ENCODE results near the gene TLR6. TPM values are rescaled to one million over a fixed set of nuclear protein-coding genes. Genes with fewer than 3 reads are reported as not detected.
A peak's percentile ranks its signal among the peaks of the same experiment; 100 is the strongest.

The TLR6 gene
- total RNA-seq, 2 donors from 2014 or later, result 0.13 to 0.53 TPM

GRCh38 chr4:38857354-38858096 is 908 bp upstream of the TLR6 start:
- Histone ChIP-seq H3K27me3 (ENCODE audit: control insufficient read depth, insufficient read depth, low read length, poor library complexity, severe bottlenecking) (no peaks in the 10 kb centered on the region), H3K27ac (ENCODE audit: low read depth, low read length) (no peak overlapping the region), H3K36me3 (ENCODE audit: control insufficient read depth, insufficient read depth, low read length) (no peaks in the 10 kb centered on the region), H3K9ac (ENCODE audit: extremely low read depth, low read length, poor library complexity, severe bottlenecking) (no peak overlapping the region), H3K9me3 (ENCODE audit: control insufficient read depth, low read length) (no peaks in the 10 kb centered on the region), H3K4me1 (ENCODE audit: control insufficient read depth, insufficient read depth, low read length) (no peaks in the 10 kb centered on the region), H3K4me3 (ENCODE audit: low read length) (no peak overlapping the region)
- no peak for TF ChIP-seq CTCF (conservative IDR thresholded peaks at IDR 0.05)
- Mint-ChIP-seq H3K36me3 (ENCODE audit: low read depth) (no peaks in the 10 kb centered on the region), H3K27ac (peak overlapping the region; percentile 52), H3K4me3 (no peak overlapping the region), H3K4me1 (peaks cover 7% of the 10 kb centered on the region), H3K9me3 (no peaks in the 10 kb centered on the region), H3K27me3 (ENCODE audit: insufficient read depth) (peaks cover 5% of the 10 kb centered on the region)
- 80 to 86% methylated on average over 2 to 3 of the region's 3 CpGs for WGBS, 2 experiments (ENCODE audit: insufficient coverage in 1 of 2, insufficient read length in 1 of 2)
- peak; percentile 59 for DNase-seq

DNA sequence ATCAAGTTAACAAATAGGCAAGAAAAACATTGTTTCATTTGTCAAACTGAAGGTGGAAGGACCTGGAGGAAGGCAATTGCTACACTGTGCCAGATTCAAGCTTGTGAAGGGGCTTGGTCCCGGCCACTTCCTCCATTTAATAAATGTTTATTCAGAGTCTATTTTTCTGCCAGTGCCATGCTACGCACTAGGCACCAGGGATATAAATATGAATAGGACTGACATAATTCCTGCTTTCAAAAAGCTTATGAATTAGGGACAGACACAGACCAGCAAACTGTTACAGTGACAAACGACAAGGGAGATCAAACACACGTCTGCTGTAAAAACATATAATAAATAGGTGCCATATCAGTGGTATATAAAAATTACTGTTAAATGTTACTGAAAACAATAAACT is 571 bp downstream of the TLR6 start:
- 84 to 100% methylated on average over 1 to 4 of the region's 4 CpGs for WGBS, 2 experiments (ENCODE audit: insufficient coverage in 1 of 2, insufficient read length in 1 of 2)
- Histone ChIP-seq H3K9me3 (ENCODE audit: control insufficient read depth, low read length) (no peaks in the 10 kb centered on the region), H3K27me3 (ENCODE audit: control insufficient read depth, insufficient read depth, low read length, poor library complexity, severe bottlenecking) (no peaks in the 10 kb centered on the region), H3K27ac (ENCODE audit: low read depth, low read length) (no peak overlapping the region), H3K4me3 (ENCODE audit: low read length) (no peak overlapping the region), H3K36me3 (ENCODE audit: control insufficient read depth, insufficient read depth, low read length) (no peaks in the 10 kb centered on the region), H3K9ac (ENCODE audit: extremely low read depth, low read length, poor library complexity, severe bottlenecking) (no peak overlapping the region), H3K4me1 (ENCODE audit: control insufficient read depth, insufficient read depth, low read length) (no peaks in the 10 kb centered on the region)
- no peak overlapping the region for H3K27ac Mint-ChIP-seq
- no peaks in the 10 kb centered on the region for H3K27me3 Mint-ChIP-seq (ENCODE audit: insufficient read depth)
- DNase-seq, result no peak
- H3K4me1 Mint-ChIP-seq, result peaks cover 7% of the 10 kb centered on the region
- H3K36me3 Mint-ChIP-seq (ENCODE audit: low read depth), result no peaks in the 10 kb centered on the region
- H3K4me3 Mint-ChIP-seq, result no peak overlapping the region
- H3K9me3 Mint-ChIP-seq, result no peaks in the 10 kb centered on the region
- no peak for TF ChIP-seq CTCF (conservative IDR thresholded peaks at IDR 0.05)

DNA sequence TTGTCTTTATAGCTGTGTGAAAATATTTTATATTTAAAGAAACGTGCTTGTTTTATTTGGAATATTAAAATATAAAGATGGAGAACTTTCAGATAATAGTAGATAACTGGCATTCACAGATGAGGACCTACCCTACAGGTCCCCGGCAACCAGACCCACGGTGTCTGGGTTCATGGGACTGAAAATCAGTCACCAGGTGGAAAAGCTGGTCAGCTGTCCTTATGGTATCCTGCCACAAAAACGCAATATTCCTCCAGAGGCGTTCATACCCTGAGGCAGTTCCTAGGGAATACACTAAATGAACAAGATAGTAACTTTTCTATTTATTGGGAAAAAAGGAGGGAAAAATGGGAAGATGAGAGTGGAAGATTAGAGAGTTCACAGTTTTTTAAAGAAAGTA is 1.2 kb downstream of the TLR6 start:
- TF ChIP-seq CTCF (conservative IDR thresholded peaks at IDR 0.05), result no peak
- Mint-ChIP-seq H3K4me3 (no peak overlapping the region), H3K4me1 (peaks cover 7% of the 10 kb centered on the region), H3K27me3 (ENCODE audit: insufficient read depth) (no peaks in the 10 kb centered on the region), H3K9me3 (no peaks in the 10 kb centered on the region), H3K27ac (no peak overlapping the region), H3K36me3 (ENCODE audit: low read depth) (no peaks in the 10 kb centered on the region)
- DNase-seq, result no peak
- 95 to 100% methylated on average over 4 to 5 of the region's 5 CpGs for WGBS, 2 experiments (ENCODE audit: insufficient coverage in 1 of 2, insufficient read length in 1 of 2)
- no peaks in the 10 kb centered on the region for H3K4me1 ChIP-seq (ENCODE audit: control insufficient read depth, insufficient read depth, low read length)
- no peaks in the 10 kb centered on the region for H3K36me3 ChIP-seq (ENCODE audit: control insufficient read depth, insufficient read depth, low read length)
- H3K27me3 ChIP-seq (ENCODE audit: control insufficient read depth, insufficient read depth, low read length, poor library complexity, severe bottlenecking), result no peaks in the 10 kb centered on the region
- no peak overlapping the region for H3K4me3 ChIP-seq (ENCODE audit: low read length)
- H3K9ac ChIP-seq (ENCODE audit: extremely low read depth, low read length, poor library complexity, severe bottlenecking), result no peak overlapping the region
- no peak overlapping the region for H3K27ac ChIP-seq (ENCODE audit: low read depth, low read length)
- no peaks in the 10 kb centered on the region for H3K9me3 ChIP-seq (ENCODE audit: control insufficient read depth, low read length)
